Measurements from ENCODE around the gene SCEL.

DNA sequence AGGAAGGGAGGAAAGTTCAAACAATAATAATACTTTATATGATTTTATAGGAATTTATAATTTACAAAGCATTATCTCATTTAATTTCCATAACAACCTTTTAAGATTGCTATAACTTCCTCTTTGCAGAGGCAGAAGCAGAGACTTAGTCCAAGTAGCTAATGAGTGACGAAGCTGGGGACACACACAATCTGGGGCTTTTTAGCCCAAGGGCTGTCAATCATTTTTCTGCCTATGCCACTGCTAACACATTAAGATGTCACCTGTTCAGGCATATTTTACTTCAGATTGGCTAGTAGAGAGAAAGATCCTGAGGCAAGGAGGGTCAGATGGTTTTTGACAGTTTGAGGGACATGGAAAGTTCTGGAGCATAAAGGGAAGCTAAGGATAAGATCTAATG is 12.6 kb downstream of the SCEL start:
- TF ChIP-seq, protein P1, sequence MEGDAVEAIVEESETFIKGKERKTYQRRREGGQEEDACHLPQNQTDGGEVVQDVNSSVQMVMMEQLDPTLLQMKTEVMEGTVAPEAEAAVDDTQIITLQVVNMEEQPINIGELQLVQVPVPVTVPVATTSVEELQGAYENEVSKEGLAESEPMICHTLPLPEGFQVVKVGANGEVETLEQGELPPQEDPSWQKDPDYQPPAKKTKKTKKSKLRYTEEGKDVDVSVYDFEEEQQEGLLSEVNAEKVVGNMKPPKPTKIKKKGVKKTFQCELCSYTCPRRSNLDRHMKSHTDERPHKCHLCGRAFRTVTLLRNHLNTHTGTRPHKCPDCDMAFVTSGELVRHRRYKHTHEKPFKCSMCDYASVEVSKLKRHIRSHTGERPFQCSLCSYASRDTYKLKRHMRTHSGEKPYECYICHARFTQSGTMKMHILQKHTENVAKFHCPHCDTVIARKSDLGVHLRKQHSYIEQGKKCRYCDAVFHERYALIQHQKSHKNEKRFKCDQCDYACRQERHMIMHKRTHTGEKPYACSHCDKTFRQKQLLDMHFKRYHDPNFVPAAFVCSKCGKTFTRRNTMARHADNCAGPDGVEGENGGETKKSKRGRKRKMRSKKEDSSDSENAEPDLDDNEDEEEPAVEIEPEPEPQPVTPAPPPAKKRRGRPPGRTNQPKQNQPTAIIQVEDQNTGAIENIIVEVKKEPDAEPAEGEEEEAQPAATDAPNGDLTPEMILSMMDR (tag by site-specific recombination; IDR thresholded peaks at IDR 0.05) = no peak
- TF ChIP-seq ZNF324 (tag by site-specific recombination; IDR thresholded peaks at IDR 0.05) (no peak), ZNF292 (tag by site-specific recombination; IDR thresholded peaks at IDR 0.05; ENCODE audit: borderline replicate concordance, low read depth) (no peak), ZNF121 (tag by site-specific recombination; IDR thresholded peaks at IDR 0.05) (no peak), KLF7 (tag by site-specific recombination; IDR thresholded peaks at IDR 0.05; ENCODE audit: borderline replicate concordance) (no peak), YY1 (tag by site-specific recombination; IDR thresholded peaks at IDR 0.05) (no peak), ZNF423 (tag by site-specific recombination; IDR thresholded peaks at IDR 0.05) (no peak), KLF16 (tag by site-specific recombination; IDR thresholded peaks at IDR 0.05) (no peak), ZSCAN23 (tag by site-specific recombination; IDR thresholded peaks at IDR 0.05) (no peak)
- TF ChIP-seq, protein P2, sequence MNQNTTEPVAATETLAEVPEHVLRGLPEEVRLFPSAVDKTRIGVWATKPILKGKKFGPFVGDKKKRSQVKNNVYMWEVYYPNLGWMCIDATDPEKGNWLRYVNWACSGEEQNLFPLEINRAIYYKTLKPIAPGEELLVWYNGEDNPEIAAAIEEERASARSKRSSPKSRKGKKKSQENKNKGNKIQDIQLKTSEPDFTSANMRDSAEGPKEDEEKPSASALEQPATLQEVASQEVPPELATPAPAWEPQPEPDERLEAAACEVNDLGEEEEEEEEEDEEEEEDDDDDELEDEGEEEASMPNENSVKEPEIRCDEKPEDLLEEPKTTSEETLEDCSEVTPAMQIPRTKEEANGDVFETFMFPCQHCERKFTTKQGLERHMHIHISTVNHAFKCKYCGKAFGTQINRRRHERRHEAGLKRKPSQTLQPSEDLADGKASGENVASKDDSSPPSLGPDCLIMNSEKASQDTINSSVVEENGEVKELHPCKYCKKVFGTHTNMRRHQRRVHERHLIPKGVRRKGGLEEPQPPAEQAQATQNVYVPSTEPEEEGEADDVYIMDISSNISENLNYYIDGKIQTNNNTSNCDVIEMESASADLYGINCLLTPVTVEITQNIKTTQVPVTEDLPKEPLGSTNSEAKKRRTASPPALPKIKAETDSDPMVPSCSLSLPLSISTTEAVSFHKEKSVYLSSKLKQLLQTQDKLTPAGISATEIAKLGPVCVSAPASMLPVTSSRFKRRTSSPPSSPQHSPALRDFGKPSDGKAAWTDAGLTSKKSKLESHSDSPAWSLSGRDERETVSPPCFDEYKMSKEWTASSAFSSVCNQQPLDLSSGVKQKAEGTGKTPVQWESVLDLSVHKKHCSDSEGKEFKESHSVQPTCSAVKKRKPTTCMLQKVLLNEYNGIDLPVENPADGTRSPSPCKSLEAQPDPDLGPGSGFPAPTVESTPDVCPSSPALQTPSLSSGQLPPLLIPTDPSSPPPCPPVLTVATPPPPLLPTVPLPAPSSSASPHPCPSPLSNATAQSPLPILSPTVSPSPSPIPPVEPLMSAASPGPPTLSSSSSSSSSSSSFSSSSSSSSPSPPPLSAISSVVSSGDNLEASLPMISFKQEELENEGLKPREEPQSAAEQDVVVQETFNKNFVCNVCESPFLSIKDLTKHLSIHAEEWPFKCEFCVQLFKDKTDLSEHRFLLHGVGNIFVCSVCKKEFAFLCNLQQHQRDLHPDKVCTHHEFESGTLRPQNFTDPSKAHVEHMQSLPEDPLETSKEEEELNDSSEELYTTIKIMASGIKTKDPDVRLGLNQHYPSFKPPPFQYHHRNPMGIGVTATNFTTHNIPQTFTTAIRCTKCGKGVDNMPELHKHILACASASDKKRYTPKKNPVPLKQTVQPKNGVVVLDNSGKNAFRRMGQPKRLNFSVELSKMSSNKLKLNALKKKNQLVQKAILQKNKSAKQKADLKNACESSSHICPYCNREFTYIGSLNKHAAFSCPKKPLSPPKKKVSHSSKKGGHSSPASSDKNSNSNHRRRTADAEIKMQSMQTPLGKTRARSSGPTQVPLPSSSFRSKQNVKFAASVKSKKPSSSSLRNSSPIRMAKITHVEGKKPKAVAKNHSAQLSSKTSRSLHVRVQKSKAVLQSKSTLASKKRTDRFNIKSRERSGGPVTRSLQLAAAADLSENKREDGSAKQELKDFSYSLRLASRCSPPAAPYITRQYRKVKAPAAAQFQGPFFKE (tag by site-specific recombination; IDR thresholded peaks at IDR 0.05; ENCODE audit: borderline replicate concordance) = no peak
